HG03159 (cell line): ENCODE data around the gene RCSD1.

Experiments
- ATAC-seq: cut with Tn5 transposase; IDR thresholded peaks from one replicate; pipeline ENCODE4 v1.9.1; 2021; ENCODE audit warnings: mild to moderate bottlenecking, moderate library complexity; ENCODE audit not compliant: unreplicated experiment

RCSD1 gene

GRCh38 chr1:167617153-167618147 is 12.6 kb upstream of the RCSD1 start:
- ATAC-seq, result peak; percentile 63

GRCh38 chr1:167618366-167618765 is 11.7 kb upstream of the RCSD1 start:
- no peak for ATAC-seq

- ATAC-seq, result no peak
These were observed 11.2 kb upstream of the RCSD1 start for GRCh38 chr1:167618789-167619188.

- no peak for ATAC-seq
These were observed 10.0 kb upstream of the RCSD1 start for GRCh38 chr1:167620002-167620401.

- ATAC-seq, result no peak
These were observed 8.2 kb upstream of the RCSD1 start for GRCh38 chr1:167621780-167622313.

GRCh38 chr1:167623951-167624350 is 6.1 kb upstream of the RCSD1 start:
- no peak for ATAC-seq

GRCh38 chr1:167625040-167625823 is 4.8 kb upstream of the RCSD1 start:
- no peak for ATAC-seq

- peak; percentile 11 for ATAC-seq
These were observed 2.5 kb upstream of the RCSD1 start for GRCh38 chr1:167627615-167627864.

- peak; percentile 62 for ATAC-seq
These were observed 2.0 kb upstream of the RCSD1 start for GRCh38 chr1:167627865-167628641.

GRCh38 chr1:167628741-167629515 is 1.1 kb upstream of the RCSD1 start:
- no peak for ATAC-seq

- ATAC-seq, result no peak
These were observed 745 bp downstream of the RCSD1 start for GRCh38 chr1:167630568-167631385.

GRCh38 chr1:167631386-167631935 is 1.4 kb downstream of the RCSD1 start:
- no peak for ATAC-seq

- ATAC-seq, result no peak
These were observed 2.0 kb downstream of the RCSD1 start for GRCh38 chr1:167631936-167632614.

GRCh38 chr1:167633258-167633944 is 3.4 kb downstream of the RCSD1 start:
- no peak for ATAC-seq

- ATAC-seq, result no peak
These were observed 4.4 kb downstream of the RCSD1 start for GRCh38 chr1:167634435-167634834.

GRCh38 chr1:167635156-167635648 is 5.2 kb downstream of the RCSD1 start:
- no peak for ATAC-seq

GRCh38 chr1:167635941-167636340 is 5.9 kb downstream of the RCSD1 start:
- ATAC-seq, result no peak

GRCh38 chr1:167638064-167638463 is 8.0 kb downstream of the RCSD1 start:
- no peak for ATAC-seq
